Measurements from ENCODE around the gene KCNQ5. TPM values are rescaled to one million over a fixed set of nuclear protein-coding genes. Genes with fewer than 3 reads are reported as not detected.

The KCNQ5 gene
- polyA plus RNA-seq, 1 donor (not counting 4 experiments of a cell fraction or from before 2014, with no cell fraction given): 3.4 TPM

GRCh38 chr6:72711731-72712130 is 89.9 kb downstream of the KCNQ5 start:
- Histone ChIP-seq H4K20me1 (ENCODE audit: control insufficient read depth, extremely low read depth, insufficient read depth, low read length) (no peaks in the 10 kb centered on the region), H3K4me3 (ENCODE audit: control insufficient read depth in 2 of 3, extremely low read depth in 1 of 3, insufficient read depth in 2 of 3, low read depth in 1 of 3, low read length in 3 of 3) (no peak overlapping the region), H2AFZ (ENCODE audit: control insufficient read depth, low read length) (no peak overlapping the region), H3K9me1 (ENCODE audit: control insufficient read depth, extremely low read depth, insufficient read depth, low read length) (no peaks in the 10 kb centered on the region), H3K36me3 (ENCODE audit: control insufficient read depth in 2 of 2, extremely low read depth in 1 of 2, insufficient read depth in 2 of 2, low read length in 2 of 2) (no peaks in the 10 kb centered on the region), H3K4me2 (ENCODE audit: control insufficient read depth, extremely low read depth, insufficient read depth, low read depth, low read length) (no peak overlapping the region), H3K4me1 (ENCODE audit: control insufficient read depth, extremely low read depth, insufficient read depth, low read length) (no peaks in the 10 kb centered on the region), H3K79me2 (ENCODE audit: control insufficient read depth, insufficient read depth, low read length) (no peaks in the 10 kb centered on the region), H3K9ac (ENCODE audit: control insufficient read depth, extremely low read depth, insufficient read depth, low read length) (no peak overlapping the region), H3K27ac (ENCODE audit: control insufficient read depth, insufficient read depth, low read length) (no peak overlapping the region), H3K9me3 (ENCODE audit: control insufficient read depth, low read depth, low read length) (no peaks in the 10 kb centered on the region), H3K27me3 (ENCODE audit: control insufficient read depth, extremely low read depth, insufficient read depth, low read length) (no peaks in the 10 kb centered on the region)
- DNase-seq (ENCODE audit: low read depth, low spot score): no peak
- dilution Hi-C loops (cut with MboI; ENCODE audit: extremely low pct_ligation_motif_present, low sequenced_read_pairs): no loop called here
- TF ChIP-seq CTCF (optimal IDR thresholded peaks at IDR 0.05 in 1 of 3, IDR thresholded peaks at IDR 0.05 in 1 of 3, conservative IDR thresholded peaks at IDR 0.05 in 1 of 3; ENCODE audit: extremely low read depth in 1 of 3, insufficient read depth in 2 of 3, low read length in 3 of 3): no peak
- TF ChIP-seq EZH2 (IDR thresholded peaks at IDR 0.05; ENCODE audit: low read length): no peak
- no peak for FAIRE-seq

DNA sequence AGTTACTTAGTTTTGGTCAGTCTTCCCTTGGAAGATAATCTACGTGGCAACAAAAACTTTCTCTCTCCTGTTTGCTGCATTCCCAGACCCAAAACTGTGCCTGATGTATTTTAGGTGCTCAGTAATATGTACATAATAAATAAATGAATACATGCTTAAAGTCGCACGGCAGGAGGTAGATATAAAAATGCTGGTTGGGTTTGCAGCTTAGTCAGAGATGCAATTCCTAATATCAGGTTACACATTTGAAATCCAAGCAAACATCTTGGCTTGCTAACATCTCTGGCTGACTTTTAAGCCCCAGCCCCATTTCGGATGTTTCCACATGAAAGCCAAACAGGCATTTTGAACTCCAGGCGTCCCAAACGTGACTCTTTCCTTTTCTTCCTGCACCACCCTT is 91.0 kb downstream of the KCNQ5 start:
- H3K27ac ChIP-seq (ENCODE audit: control insufficient read depth, insufficient read depth, low read length): no peak overlapping the region
- dilution Hi-C loops (cut with MboI; ENCODE audit: extremely low pct_ligation_motif_present, low sequenced_read_pairs): no loop called here
- H3K4me3 ChIP-seq (ENCODE audit: control insufficient read depth in 2 of 3, extremely low read depth in 1 of 3, insufficient read depth in 2 of 3, low read depth in 1 of 3, low read length in 3 of 3): no peak overlapping the region
- no peaks in the 10 kb centered on the region for H3K9me1 ChIP-seq (ENCODE audit: control insufficient read depth, extremely low read depth, insufficient read depth, low read length)
- no peak for FAIRE-seq
- H3K4me1 ChIP-seq (ENCODE audit: control insufficient read depth, extremely low read depth, insufficient read depth, low read length): no peaks in the 10 kb centered on the region
- H3K27me3 ChIP-seq (ENCODE audit: control insufficient read depth, extremely low read depth, insufficient read depth, low read length): no peaks in the 10 kb centered on the region
- DNase-seq (ENCODE audit: low read depth, low spot score): no peak
- H3K9ac ChIP-seq (ENCODE audit: control insufficient read depth, extremely low read depth, insufficient read depth, low read length): no peak overlapping the region
- H3K4me2 ChIP-seq (ENCODE audit: control insufficient read depth, extremely low read depth, insufficient read depth, low read depth, low read length): no peak overlapping the region
- no peaks in the 10 kb centered on the region for H4K20me1 ChIP-seq (ENCODE audit: control insufficient read depth, extremely low read depth, insufficient read depth, low read length)
- H3K36me3 ChIP-seq (ENCODE audit: control insufficient read depth in 2 of 2, extremely low read depth in 1 of 2, insufficient read depth in 2 of 2, low read length in 2 of 2): no peaks in the 10 kb centered on the region
- no peak overlapping the region for H2AFZ ChIP-seq (ENCODE audit: control insufficient read depth, low read length)
- no peaks in the 10 kb centered on the region for H3K9me3 ChIP-seq (ENCODE audit: control insufficient read depth, low read depth, low read length)
- H3K79me2 ChIP-seq (ENCODE audit: control insufficient read depth, insufficient read depth, low read length): no peaks in the 10 kb centered on the region
- no peak for TF ChIP-seq CTCF (optimal IDR thresholded peaks at IDR 0.05 in 1 of 3, IDR thresholded peaks at IDR 0.05 in 1 of 3, conservative IDR thresholded peaks at IDR 0.05 in 1 of 3; ENCODE audit: extremely low read depth in 1 of 3, insufficient read depth in 2 of 3, low read length in 3 of 3)
- TF ChIP-seq EZH2 (IDR thresholded peaks at IDR 0.05; ENCODE audit: low read length): no peak

Measured in keratinocyte (primary cell).